ENCODE results near the gene UTY. TPM values are rescaled to one million over a fixed set of nuclear protein-coding genes. Genes with fewer than 3 reads are reported as not detected.

The UTY gene
- total RNA-seq, 1 experiment from 2014 or later = not detected

GRCh38 chrY:13339939-13340338 lies 139.9 kb downstream of the UTY start:
- H3K27ac ChIP-seq (ENCODE audit: insufficient read length, low read depth, low read length) = no peak overlapping the region
- no peak overlapping the region for H4K5ac ChIP-seq (ENCODE audit: insufficient read length, low read depth, low read length)
- no peak for TF ChIP-seq CTCF (conservative IDR thresholded peaks at IDR 0.05)
- H3K56ac ChIP-seq (ENCODE audit: insufficient read length, low read depth, low read length) = no peak overlapping the region
- no peak overlapping the region for H2BK15ac ChIP-seq (ENCODE audit: low read depth, low read length)
- no peak overlapping the region for H3K23ac ChIP-seq (ENCODE audit: insufficient read length, low read depth, low read length)
- Mint-ChIP-seq H3K27me3 (ENCODE audit: low read depth) (no peaks in the 10 kb centered on the region), H3K9me3 (no peaks in the 10 kb centered on the region), H3K36me3 (ENCODE audit: insufficient read depth in 1 of 3, low read depth in 3 of 3) (no peaks in the 10 kb centered on the region), H3K4me3 (no peak overlapping the region), H3K4me1 (no peaks in the 10 kb centered on the region), H3K27ac (no peak overlapping the region)
- H3K9me3 ChIP-seq (ENCODE audit: control insufficient read depth, low read depth, low read length) = no peaks in the 10 kb centered on the region
- no peak for DNase-seq
- H2BK5ac ChIP-seq (ENCODE audit: insufficient read length, low read length) = no peak overlapping the region
- WGBS (ENCODE audit: extremely low coverage, insufficient read length, low lambda C conversion rate) = no CpG with 5 or more reads among the region's 5 CpGs
- H2BK20ac ChIP-seq (ENCODE audit: low read depth, low read length, poor library complexity, severe bottlenecking) = no peak overlapping the region
- no peaks in the 10 kb centered on the region for H3K79me1 ChIP-seq (ENCODE audit: insufficient read depth, low read depth, low read length, poor library complexity, severe bottlenecking)
- no peaks in the 10 kb centered on the region for H3K27me3 ChIP-seq (ENCODE audit: insufficient read depth, low read length)
- no peak overlapping the region for H2BK12ac ChIP-seq (ENCODE audit: insufficient read length, low read depth, low read length)
- H3K4me2 ChIP-seq (ENCODE audit: insufficient read depth, insufficient read length, low read length) = no peak overlapping the region
- no peak overlapping the region for H3K9ac ChIP-seq (ENCODE audit: extremely low read depth, insufficient read length, low read length)
- H3K18ac ChIP-seq (ENCODE audit: insufficient read length, low read depth, low read length) = no peak overlapping the region
- H4K8ac ChIP-seq (replicated peaks; ENCODE audit: insufficient read length, low read depth, low read length) = no peak overlapping the region
- H3K4me1 ChIP-seq (ENCODE audit: insufficient read depth, low read length) = no peaks in the 10 kb centered on the region
- H2BK120ac ChIP-seq (ENCODE audit: low read depth, low read length, poor library complexity, severe bottlenecking) = no peak overlapping the region
- no peak overlapping the region for H3K14ac ChIP-seq (ENCODE audit: insufficient read depth, low read length)
- no peak overlapping the region for H2AFZ ChIP-seq (ENCODE audit: low read length)
- H2AK5ac ChIP-seq (ENCODE audit: insufficient read length, low read length) = no peak overlapping the region
- no peaks in the 10 kb centered on the region for H3K23me2 ChIP-seq (ENCODE audit: insufficient read length, low read depth, low read length, poor library complexity, severe bottlenecking)
- no peak overlapping the region for H3T11ph ChIP-seq (ENCODE audit: low read length)
- no peaks in the 10 kb centered on the region for H4K20me1 ChIP-seq (ENCODE audit: control insufficient read depth, insufficient read depth, insufficient read length)
- H3K4ac ChIP-seq (ENCODE audit: low read depth, low read length) = no peak overlapping the region
- H3K79me2 ChIP-seq (ENCODE audit: insufficient read depth, low read length) = no peaks in the 10 kb centered on the region
- H4K91ac ChIP-seq (ENCODE audit: insufficient read length, low read depth, low read length) = no peak overlapping the region
